Neural cell (in vitro differentiated cells): ENCODE results near the gene PGK1. TPM values are rescaled to one million over a fixed set of nuclear protein-coding genes. Genes with fewer than 3 reads are reported as not detected.

ENCODE experiments used
- H2AFZ ChIP-seq: fragments of 200-600, 300-800 bp; sonication (generic), shearing (Covaris generic); 2 replicates; pipeline ENCODE4 v1.6.0; 2014; ENCODE audit warnings: low read depth, mild to moderate bottlenecking, antibody characterized with exemption, low read length, moderate library complexity
- H3F3A ChIP-seq: fragments of 200-600 bp; shearing (Covaris generic); 2 replicates; pipeline ENCODE4 v1.6.1; 2016; ENCODE audit warnings: mild to moderate bottlenecking, moderate library complexity, mixed read lengths, antibody characterized with exemption, low read length; ENCODE audit not compliant: insufficient read depth, poor library complexity, severe bottlenecking
- H3K27ac ChIP-seq: fragments of 200-600, 300-800 bp; sonication (generic), shearing (Covaris generic); 2 replicates; pipeline ENCODE4 v1.5.1; 2014; ENCODE audit warnings: mild to moderate bottlenecking, low read length, moderate library complexity
- H3K27me3 ChIP-seq: fragments of 300-800, 200-600 bp; sonication (generic), shearing (Covaris generic); 2 replicates; pipeline ENCODE4 v1.6.0; 2014; ENCODE audit warnings: mild to moderate bottlenecking, low read depth, low read length, moderate library complexity; ENCODE audit not compliant: insufficient read depth
- H3K36me3 ChIP-seq: fragments of 300-800, 200-600 bp; sonication (generic), shearing (Covaris generic); 2 replicates; pipeline ENCODE4 v1.5.1; 2014; ENCODE audit warnings: mild to moderate bottlenecking, antibody characterized with exemption, low read length, moderate library complexity; ENCODE audit not compliant: insufficient read depth
- H3K4me2 ChIP-seq: fragments of 300-800, 200-600 bp; sonication (generic), shearing (Covaris generic); 2 replicates; pipeline ENCODE4 v1.6.0; 2014; ENCODE audit warnings: mild to moderate bottlenecking, low read length
- H3K4me3 ChIP-seq: fragments of 300-800, 200-600 bp; sonication (generic), shearing (Covaris generic); 2 replicates; pipeline ENCODE4 v1.5.1; 2014; ENCODE audit warnings: mild to moderate bottlenecking, low read length, moderate library complexity
- H3K79me2 ChIP-seq: fragments of 200-600 bp; shearing (Covaris generic); replicated peaks from 2 replicates; pipeline ENCODE4 v1.6.0; 2014; ENCODE audit warnings: mild to moderate bottlenecking, low read length, moderate library complexity; ENCODE audit not compliant: insufficient read depth
- H3K9ac ChIP-seq: fragments of 300-800, 200-600 bp; sonication (generic), shearing (Covaris generic); 2 replicates; pipeline ENCODE4 v1.6.1; 2016; ENCODE audit warnings: mild to moderate bottlenecking, low read length, mixed read lengths
- H3K9me2 ChIP-seq: fragments of 200-600 bp; shearing (Covaris generic); 2 replicates; pipeline ENCODE4 v1.6.1; 2016; ENCODE audit warnings: mild to moderate bottlenecking, low read length, mixed read lengths; ENCODE audit not compliant: insufficient read depth
- H3K9me3 ChIP-seq: fragments of 200-600, 300-800 bp; sonication (generic), shearing (Covaris generic); 2 replicates; pipeline ENCODE4 v1.6.1; 2016; ENCODE audit warnings: mild to moderate bottlenecking, mixed run types, low read length, moderate library complexity, mixed read lengths
- H4K20me1 ChIP-seq: fragments of 200-600 bp; shearing (Covaris generic); 2 replicates; pipeline ENCODE4 v1.6.1; 2016; ENCODE audit warnings: mild to moderate bottlenecking, mixed run types; ENCODE audit not compliant: insufficient read depth
- CTCF ChIP-seq: fragments of 450-650 bp; IDR thresholded peaks from 2 replicates; pipeline ENCODE4 v1.5.1; 2014; ENCODE audit warnings: antibody characterized with exemption, mild to moderate bottlenecking, moderate library complexity; ENCODE audit not compliant: poor library complexity, severe bottlenecking
- EP300 ChIP-seq: fragments of 450-650 bp; conservative IDR thresholded peaks from 2 replicates; pipeline ENCODE4 v1.6.1; 2014; ENCODE audit warnings: antibody characterized with exemption, mild to moderate bottlenecking, moderate library complexity; ENCODE audit not compliant: poor library complexity, severe bottlenecking
- EZH2 ChIP-seq: fragments of 200-600, 300-800 bp; shearing (Covaris generic), sonication (generic); IDR thresholded peaks from 2 replicates; pipeline ENCODE4 v1.6.1; 2014; ENCODE audit warnings: antibody characterized with exemption, low read length, borderline replicate concordance, mild to moderate bottlenecking; ENCODE audit not compliant: insufficient read depth, poor library complexity, severe bottlenecking
- MXI1 ChIP-seq: fragments of 450-650 bp; conservative IDR thresholded peaks from 2 replicates; pipeline ENCODE4 v1.6.1; 2014; ENCODE audit warnings: antibody characterized with exemption, mild to moderate bottlenecking; ENCODE audit not compliant: poor library complexity, severe bottlenecking
- POLR2AphosphoS5 ChIP-seq: IDR thresholded peaks from 2 replicates; pipeline ENCODE4 v1.6.1; 2012
- RAD21 ChIP-seq: fragments of 450-650 bp; conservative IDR thresholded peaks from 2 replicates; pipeline ENCODE4 v1.6.1; 2014; ENCODE audit warnings: antibody characterized with exemption, mild to moderate bottlenecking, moderate library complexity
- REST ChIP-seq: IDR thresholded peaks from 2 replicates; pipeline ENCODE4 v1.6.1; 2012; ENCODE audit warnings: borderline replicate concordance
- SMC3 ChIP-seq: fragments of 450-650 bp; conservative IDR thresholded peaks from 2 replicates; pipeline ENCODE4 v1.6.1; 2014; ENCODE audit warnings: antibody characterized with exemption, mild to moderate bottlenecking, moderate library complexity; ENCODE audit not compliant: poor library complexity
- TAF1 ChIP-seq: IDR thresholded peaks from 2 replicates; pipeline ENCODE4 v1.6.1; 2012; ENCODE audit warnings: low read depth
- polyA plus RNA-seq: library from polyadenylated mRNA; depleted of rRNA; stranded (reverse); fragments of >200 nt; gene quantifications from 2 replicates; pipeline ENCODE4 v1.2.3, GENCODE V29; 2014

PGK1 gene
- polyA plus RNA-seq, 1 donor from 2014 or later = 425 TPM

GRCh38 chrX:78104447-78105176, 564 bp downstream of the PGK1 start:
- no peaks in the 10 kb centered on the region for H4K20me1 ChIP-seq
- H3K79me2 ChIP-seq = peaks cover 34% of the 10 kb centered on the region
- peak overlapping the region; percentile 84 for H3K9ac ChIP-seq
- TF ChIP-seq EP300 (no peak), POLR2AphosphoS5 (no peak), RAD21 (no peak), REST (no peak)
- no peaks in the 10 kb centered on the region for H3K27me3 ChIP-seq
- H3F3A ChIP-seq = no peaks in the 10 kb centered on the region
- H3K9me3 ChIP-seq = no peaks in the 10 kb centered on the region
- H3K36me3 ChIP-seq = no peaks in the 10 kb centered on the region
- peak overlapping the region; percentile 85 for H3K27ac ChIP-seq
- peak overlapping the region; percentile 70 for H3K4me2 ChIP-seq
- H3K4me3 ChIP-seq = peak overlapping the region; percentile 83
- peak overlapping the region; percentile 60 for H2AFZ ChIP-seq
- H3K9me2 ChIP-seq = no peaks in the 10 kb centered on the region

GRCh38 chrX:78105944-78106650, 2.0 kb downstream of the PGK1 start:
- Histone ChIP-seq H3F3A (no peaks in the 10 kb centered on the region), H3K9me2 (no peaks in the 10 kb centered on the region), H3K27me3 (no peaks in the 10 kb centered on the region), H4K20me1 (no peaks in the 10 kb centered on the region), H3K4me2 (no peak overlapping the region), H2AFZ (no peak overlapping the region), H3K9ac (no peak overlapping the region), H3K36me3 (no peaks in the 10 kb centered on the region), H3K9me3 (no peaks in the 10 kb centered on the region), H3K79me2 (peaks cover 35% of the 10 kb centered on the region), H3K27ac (no peak overlapping the region), H3K4me3 (peak overlapping the region; percentile 83)
- TF ChIP-seq RAD21 = no peak

GRCh38 chrX:78106651-78106986, 2.6 kb downstream of the PGK1 start:
- no peak overlapping the region for H2AFZ ChIP-seq
- no peak overlapping the region for H3K27ac ChIP-seq
- H4K20me1 ChIP-seq = no peaks in the 10 kb centered on the region
- no peak overlapping the region for H3K9ac ChIP-seq
- no peaks in the 10 kb centered on the region for H3K9me2 ChIP-seq
- no peak for TF ChIP-seq EZH2
- no peak for TF ChIP-seq TAF1
- TF ChIP-seq POLR2AphosphoS5 = no peak
- no peak for TF ChIP-seq SMC3
- no peak for TF ChIP-seq EP300
- TF ChIP-seq REST = no peak
- TF ChIP-seq MXI1 = no peak
- TF ChIP-seq RAD21 = no peak
- no peak for TF ChIP-seq CTCF
- H3K4me3 ChIP-seq = peak overlapping the region; percentile 83
- no peaks in the 10 kb centered on the region for H3K27me3 ChIP-seq
- H3F3A ChIP-seq = no peaks in the 10 kb centered on the region
- no peak overlapping the region for H3K4me2 ChIP-seq
- no peaks in the 10 kb centered on the region for H3K9me3 ChIP-seq
- H3K36me3 ChIP-seq = no peaks in the 10 kb centered on the region
- peaks cover 35% of the 10 kb centered on the region for H3K79me2 ChIP-seq
